GM18498 (cell line): ENCODE measurements around the gene CACNA2D2.

Experiments used
- ATAC-seq: cut with Tn5 transposase; IDR thresholded peaks from one replicate; pipeline ENCODE4 v1.9.1; 2021; ENCODE audit warnings: mild to moderate bottlenecking, moderate library complexity; ENCODE audit not compliant: unreplicated experiment

The CACNA2D2 gene

GRCh38 chr3:50503504-50504342 is at the start of gene CACNA2D2:
Gene CACNA2D2, minus strand, starts transcription at chr3:50503634. Its CDS starts 211 bp downstream, at chr3:50503423.
- no peak for ATAC-seq

GRCh38 chr3:50552598-50552997 is 49.2 kb upstream of the CACNA2D2 start:
- no peak for ATAC-seq

DNA sequence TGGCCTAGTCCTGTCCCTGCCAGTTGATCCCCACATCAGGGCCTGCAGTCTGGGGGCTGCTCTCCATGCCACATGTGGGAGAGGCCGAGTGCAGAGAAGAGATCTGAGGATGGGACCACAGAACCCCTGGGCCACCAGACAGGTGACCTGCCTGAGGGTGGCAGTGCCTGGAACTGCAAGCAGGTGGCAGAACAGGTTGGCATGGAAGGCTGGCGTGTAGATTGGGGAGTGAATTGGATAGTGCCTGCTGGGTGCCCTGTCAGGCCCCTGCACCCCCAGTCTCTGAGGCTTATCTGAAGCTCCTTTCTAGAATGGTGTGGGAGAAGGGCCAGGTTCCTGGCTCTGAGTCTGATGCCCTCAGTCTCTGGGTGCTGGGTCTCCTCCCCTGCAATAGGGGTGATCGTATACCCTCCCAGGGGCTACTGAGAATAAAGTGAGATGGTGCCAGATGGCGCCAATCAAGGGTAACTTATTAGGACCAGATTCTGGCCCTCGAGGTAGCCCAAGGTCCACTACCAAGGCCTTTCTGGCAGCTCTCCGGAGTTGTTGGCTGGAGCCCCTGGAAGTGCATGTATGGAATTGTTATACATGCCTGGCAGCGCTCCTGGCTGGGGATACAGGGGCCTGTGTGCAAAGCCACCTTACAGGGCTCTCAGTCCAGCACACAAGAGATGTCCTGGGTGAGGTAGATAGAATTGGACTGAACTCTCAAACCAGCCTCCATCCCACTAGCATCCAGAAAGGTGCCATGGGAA is 48.4 kb upstream of the CACNA2D2 start:
- no peak for ATAC-seq

GRCh38 chr3:50551054-50551659 is 47.7 kb upstream of the CACNA2D2 start:
- no peak for ATAC-seq

DNA sequence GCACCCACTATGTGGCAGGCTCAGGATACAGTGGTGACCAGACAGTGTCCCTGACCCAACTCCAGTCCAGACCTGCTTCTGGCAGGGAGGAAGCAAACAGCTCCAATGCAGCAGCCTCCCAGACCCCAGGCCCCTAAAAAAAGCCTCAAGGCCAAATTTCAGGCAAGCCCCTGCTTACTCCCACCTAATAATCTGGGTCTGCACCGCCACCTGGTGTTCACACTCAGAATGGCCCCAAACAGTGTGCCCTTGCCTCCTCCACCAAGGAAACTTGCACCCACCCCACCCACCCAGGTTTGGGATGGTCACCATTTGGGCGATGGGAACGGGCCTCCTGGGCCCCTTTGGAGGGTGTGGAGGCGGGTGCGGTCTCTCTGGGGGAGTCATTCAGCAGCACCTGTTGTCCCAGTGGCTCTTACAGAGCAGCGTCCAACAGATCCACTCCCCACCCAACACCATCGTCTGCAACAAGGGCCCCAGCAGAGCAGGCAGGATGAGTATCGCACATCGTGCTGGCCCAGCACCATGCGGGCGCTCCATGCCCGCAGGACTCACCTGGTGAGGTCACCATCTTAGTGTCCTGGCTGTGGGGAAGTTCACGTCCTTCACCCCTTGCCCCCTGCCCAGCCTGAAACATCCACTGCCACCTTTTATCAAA is 46.8 kb upstream of the CACNA2D2 start:
- ATAC-seq = no peak

GRCh38 chr3:50549226-50549625 is 45.8 kb upstream of the CACNA2D2 start:
- ATAC-seq = no peak

DNA sequence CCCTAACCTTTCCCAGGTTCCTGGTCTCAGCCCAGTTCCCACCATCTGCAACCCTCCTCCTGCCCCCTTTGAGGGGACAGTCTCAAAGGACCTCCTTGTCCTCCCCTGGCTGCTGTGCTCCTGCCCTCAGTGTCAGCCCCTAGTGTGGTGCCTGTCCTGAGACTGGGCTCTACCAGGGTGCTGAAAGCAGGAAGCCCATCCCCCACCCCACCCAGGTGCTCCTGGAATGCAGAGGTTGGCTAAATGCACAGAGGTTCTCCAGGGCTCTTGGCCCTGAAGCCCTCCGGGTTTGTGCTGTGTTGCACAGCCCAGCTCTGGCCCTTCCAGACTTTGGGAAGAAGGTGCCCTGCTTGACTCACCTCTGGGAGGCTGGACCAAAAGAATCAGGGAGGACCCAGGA is 42.3 kb upstream of the CACNA2D2 start:
- no peak for ATAC-seq

DNA sequence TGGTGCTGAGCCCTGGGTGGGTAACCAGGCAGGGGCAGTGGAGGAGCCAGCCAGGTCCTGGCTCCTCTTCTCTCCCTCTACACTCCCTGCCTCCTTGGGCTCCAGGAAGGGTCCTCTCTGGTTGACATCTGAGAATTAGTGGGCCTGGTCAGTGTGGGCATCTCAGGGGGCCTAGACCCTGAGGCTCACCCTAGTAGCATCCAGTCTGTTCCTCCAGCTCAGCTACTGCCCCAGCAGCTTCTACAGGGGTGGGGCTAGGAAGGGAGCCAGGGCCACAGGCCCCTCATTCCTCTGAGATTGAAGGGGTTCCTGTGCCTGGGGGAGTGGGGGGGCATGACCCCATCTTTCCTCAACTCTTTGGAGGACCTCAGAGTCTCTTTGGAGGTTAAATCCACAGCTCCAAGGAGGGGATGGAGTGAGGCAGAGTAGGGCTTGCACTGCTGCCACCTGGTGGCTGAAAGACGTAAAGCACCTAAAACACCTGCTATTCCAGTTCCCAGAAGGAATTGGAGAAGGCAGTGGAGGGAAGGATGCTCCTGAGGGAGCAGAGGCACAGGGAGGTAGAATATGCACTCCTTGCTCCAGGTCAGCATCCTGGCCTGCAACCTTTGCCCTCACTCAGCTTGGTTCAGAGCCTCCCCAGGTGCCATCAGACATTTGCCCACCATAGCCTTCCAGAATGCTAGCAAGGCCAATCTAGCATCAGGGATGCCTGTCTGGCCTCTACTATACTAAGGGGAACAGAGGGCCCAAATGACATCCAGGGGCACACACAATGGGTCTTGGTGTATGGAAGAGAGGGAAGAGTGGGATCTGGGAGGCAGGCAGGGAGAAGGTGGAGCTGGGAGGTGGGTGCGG is 39.0 kb upstream of the CACNA2D2 start:
- ATAC-seq = no peak

GRCh38 chr3:50539356-50540286 is 36.2 kb upstream of the CACNA2D2 start:
- ATAC-seq = no peak

- ATAC-seq = no peak
Measured at GRCh38 chr3:50537421-50538129, 34.1 kb upstream of the CACNA2D2 start.

DNA sequence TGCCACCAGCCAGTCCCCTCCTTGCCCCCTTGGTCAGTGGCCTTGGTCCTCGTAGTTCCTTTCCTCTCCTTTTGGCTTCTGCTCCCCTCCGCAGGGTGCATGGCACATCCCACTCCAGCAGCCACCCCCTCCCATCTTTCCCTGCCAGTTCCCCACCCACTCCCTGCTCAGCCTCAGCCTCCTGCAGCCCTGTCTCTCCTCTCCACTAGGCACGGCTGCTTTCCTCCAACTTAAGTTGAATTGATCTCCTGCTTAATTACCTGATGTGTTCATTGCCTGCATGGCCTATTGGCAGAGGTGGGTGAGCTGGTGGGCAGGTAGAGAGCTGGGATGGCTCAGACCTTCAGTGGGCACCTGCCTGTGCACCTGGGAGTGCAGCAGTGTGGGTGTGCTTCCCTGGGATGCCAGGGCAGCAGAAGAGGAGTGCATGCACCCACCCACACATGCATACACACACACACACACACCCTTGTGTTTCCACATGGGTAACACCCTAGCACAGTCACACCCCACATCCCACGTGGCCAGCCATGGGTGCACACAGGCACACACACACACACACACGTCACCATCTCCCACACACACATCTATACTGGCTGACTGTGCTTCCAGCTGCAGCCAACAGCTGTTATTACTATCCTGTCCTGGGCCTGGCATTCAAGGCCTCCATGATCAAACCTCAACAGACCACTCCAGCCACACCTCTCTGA is 33.2 kb upstream of the CACNA2D2 start:
- no peak for ATAC-seq

- ATAC-seq = no peak
Measured at GRCh38 chr3:50534681-50535330, 31.4 kb upstream of the CACNA2D2 start.

DNA sequence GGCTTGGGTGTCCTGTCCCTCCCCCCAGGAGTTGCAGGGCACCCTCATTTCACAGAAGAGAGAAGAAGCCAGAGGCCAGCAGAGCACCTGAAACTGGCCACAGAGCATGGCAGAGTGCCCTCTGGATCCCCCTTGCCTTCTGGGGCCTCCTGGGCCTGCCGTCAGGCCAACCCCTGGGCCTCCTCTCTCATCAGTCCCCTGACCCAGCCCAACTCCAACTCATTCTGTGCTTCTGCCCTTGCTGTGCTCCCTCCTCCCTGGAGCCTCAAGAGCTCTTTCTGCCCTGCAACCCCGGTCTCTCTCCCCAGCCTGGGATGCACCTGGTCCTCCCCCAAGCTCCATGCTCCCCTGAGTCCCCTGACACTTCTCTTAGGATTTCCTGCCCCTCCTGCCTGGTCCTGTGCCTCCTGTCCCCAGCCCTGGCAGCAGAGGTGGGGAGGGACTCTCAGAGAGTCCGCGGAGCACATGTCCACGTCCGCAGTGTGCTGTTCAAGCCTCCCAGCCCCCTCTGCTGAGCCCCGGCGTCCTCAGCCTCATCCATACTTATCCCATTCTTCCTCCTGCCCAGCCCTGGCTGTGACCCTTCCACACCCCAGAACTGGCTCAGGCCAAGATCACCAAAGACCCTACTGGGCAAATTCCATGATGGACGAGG is 30.5 kb upstream of the CACNA2D2 start:
- no peak for ATAC-seq

DNA sequence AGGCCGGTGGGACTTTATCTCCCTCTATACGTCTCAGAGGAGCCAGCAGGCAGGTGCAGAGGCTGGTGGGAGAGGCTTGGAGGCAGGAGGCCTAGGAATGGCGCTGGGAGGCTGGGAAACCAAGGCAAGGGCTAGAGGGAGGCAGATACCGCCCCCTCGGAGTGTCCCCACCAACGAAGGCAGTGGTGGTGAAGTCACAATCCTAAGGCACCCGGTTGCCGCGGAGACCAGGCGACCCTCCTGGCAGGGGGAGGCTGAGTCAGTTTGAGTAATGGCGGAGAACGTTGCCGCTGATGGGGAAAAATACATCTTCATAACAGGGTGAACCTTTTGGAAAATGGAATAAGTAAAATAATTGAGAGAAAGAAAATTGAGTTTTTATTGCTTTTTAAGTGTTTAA is 29.9 kb upstream of the CACNA2D2 start:
- ATAC-seq = no peak

GRCh38 chr3:50532062-50532705 is 28.8 kb upstream of the CACNA2D2 start:
- ATAC-seq = no peak

DNA sequence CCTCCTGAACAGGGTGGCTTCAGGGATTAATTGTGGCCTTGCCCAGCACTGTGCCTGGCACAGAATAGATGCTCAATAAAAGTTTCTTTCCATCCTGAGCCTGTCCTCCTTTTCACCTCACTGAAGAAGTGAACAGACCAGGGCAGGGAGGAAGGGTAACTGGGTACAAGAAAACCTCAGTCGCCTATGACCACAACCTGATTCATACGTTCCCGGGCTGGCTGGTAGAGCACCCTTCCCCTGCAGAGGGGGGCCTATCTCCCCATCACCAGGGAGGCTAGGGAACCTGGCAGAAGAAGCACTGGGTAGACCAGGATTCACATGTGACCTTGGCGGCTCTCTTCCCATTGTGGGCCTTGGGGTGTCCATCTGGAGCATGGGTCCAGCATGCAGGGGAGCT is 27.8 kb upstream of the CACNA2D2 start:
- no peak for ATAC-seq
